Measurements from ENCODE around the gene HHIPL2. TPM values are rescaled to one million over a fixed set of nuclear protein-coding genes. Genes with fewer than 3 reads are reported as not detected.

Gene HHIPL2
- total RNA-seq, 1 donor: not detected

DNA sequence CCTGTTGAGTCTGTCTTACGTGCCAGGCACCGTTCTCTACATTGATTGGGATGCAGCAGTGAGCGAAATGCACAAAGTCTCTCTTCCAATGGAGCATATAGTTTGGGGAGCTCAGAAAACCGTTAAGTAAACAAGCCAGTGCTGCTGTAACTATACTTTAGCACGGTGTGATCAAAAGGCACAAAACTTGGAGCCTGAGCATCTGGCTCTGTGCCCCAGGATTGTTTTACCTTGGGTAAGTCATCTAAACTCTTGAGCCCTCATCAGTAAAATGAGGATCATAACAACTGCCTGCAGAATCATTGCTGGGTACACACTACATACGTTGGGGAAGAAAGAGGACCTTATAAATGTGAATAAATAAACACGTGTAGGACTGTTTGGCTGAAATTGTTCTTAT, 1.8 kb downstream of the HHIPL2 start:
- H3K4me3 ChIP-seq (ENCODE audit: low read depth, low read length): no peak overlapping the region
- TF ChIP-seq, protein P1, sequence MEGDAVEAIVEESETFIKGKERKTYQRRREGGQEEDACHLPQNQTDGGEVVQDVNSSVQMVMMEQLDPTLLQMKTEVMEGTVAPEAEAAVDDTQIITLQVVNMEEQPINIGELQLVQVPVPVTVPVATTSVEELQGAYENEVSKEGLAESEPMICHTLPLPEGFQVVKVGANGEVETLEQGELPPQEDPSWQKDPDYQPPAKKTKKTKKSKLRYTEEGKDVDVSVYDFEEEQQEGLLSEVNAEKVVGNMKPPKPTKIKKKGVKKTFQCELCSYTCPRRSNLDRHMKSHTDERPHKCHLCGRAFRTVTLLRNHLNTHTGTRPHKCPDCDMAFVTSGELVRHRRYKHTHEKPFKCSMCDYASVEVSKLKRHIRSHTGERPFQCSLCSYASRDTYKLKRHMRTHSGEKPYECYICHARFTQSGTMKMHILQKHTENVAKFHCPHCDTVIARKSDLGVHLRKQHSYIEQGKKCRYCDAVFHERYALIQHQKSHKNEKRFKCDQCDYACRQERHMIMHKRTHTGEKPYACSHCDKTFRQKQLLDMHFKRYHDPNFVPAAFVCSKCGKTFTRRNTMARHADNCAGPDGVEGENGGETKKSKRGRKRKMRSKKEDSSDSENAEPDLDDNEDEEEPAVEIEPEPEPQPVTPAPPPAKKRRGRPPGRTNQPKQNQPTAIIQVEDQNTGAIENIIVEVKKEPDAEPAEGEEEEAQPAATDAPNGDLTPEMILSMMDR (IDR thresholded peaks at IDR 0.05; ENCODE audit: insufficient read depth, low read depth, low read length): no peak

DNA sequence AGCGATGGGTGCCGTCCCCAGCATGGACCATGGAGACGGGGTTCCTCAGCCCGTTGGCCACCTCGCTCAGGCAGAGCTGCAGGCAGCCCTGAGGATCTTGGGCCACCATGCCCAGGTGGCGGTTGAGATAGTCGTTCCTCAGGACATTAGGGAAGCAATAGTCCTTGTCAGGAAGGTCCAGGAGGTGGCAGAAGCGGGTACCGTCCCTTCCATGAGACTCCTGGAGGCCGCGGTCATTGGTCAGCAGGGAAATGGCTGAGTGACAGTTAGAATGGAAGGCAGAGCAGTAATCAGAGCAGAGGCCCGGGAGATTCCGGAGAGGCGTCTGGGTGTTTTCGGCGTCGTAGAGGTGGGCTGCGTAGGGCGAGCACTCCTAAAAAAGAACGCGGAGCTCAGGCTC, 4.1 kb downstream of the HHIPL2 start:
- H3K4me3 ChIP-seq (ENCODE audit: low read depth, low read length): no peak overlapping the region
- TF ChIP-seq, protein P1 (IDR thresholded peaks at IDR 0.05; ENCODE audit: insufficient read depth, low read depth, low read length): no peak
- DNase-seq (ENCODE audit: low read depth): no peak

More for the DNA sequence above, 1.8 kb downstream of the HHIPL2 start:
- DNase-seq (ENCODE audit: low read depth): no peak

DNA sequence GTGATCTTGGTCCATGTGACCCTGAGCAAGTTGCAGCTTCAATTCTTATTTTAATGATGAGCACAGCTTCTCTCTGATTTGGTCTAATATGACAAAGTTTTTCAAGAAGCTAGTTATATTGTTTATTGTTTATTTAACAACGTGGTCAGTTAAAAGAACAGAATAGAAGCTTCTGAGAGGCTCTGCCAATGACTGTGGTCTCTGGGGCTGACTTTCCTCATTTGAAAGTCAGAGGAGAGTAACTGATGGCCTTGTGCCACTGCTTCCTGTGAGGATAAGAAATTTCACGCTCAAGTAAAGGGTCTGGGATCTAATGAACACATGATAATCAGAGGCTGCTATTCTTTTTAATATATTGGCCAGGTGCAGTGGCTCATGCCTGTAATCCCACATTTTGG, 7.3 kb downstream of the HHIPL2 start:
- no peak overlapping the region for H3K4me3 ChIP-seq (ENCODE audit: low read depth, low read length)
- TF ChIP-seq, protein P1 (IDR thresholded peaks at IDR 0.05; ENCODE audit: insufficient read depth, low read depth, low read length): no peak
- DNase-seq (ENCODE audit: low read depth): no peak

DNA sequence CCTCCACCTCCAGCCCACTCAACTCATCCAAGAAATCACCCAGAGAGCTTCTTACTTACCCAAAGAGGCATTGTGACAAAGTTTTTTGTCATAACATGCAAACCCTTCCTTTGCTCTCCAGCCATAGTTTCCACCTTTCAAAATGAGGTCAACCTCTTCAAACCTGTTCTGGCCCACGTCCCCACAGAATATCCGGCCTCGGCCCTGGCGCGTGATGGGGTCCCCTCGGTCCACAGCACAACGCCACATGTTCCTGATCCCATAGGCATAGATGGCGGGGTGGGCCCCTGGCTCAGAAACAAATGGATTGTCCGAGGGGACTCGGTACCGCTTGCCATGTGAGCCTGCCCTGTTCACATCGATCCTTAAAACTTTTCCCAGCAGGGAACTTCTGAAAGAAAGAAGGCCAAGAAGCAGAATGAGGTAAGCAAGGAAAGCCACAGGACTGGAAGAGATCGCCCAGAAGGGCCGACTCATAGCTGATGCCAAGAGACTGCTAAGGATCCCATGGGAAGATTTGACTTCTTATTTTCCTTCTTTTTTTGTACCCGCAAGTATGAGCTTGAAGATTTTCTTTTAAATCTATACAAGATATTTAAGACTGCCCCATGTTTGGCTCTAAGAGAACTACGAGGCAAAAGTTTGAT, 7.8 kb downstream of the HHIPL2 start:
- TF ChIP-seq, protein P1 (IDR thresholded peaks at IDR 0.05; ENCODE audit: insufficient read depth, low read depth, low read length): no peak
- H3K4me3 ChIP-seq (ENCODE audit: low read depth, low read length): no peak overlapping the region
- DNase-seq (ENCODE audit: low read depth): no peak

DNA sequence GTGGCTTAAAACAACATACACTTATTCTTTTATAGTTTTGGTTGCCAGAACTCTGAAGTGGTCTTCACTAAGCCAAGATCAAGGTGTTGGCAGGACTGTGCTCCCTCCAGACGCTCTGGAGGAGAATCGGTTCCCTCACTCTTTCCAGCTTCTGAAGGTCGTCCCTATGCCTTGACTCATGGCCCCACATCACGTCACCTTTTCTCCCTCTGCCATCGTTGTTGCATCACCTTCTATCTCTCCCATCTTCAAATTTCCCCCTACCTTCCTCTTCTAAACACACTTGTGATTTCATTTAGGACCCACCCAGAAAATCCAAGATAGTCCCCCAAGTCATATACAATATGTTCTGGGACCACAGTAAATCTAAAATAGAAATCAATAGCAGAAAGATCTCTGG, 12.4 kb downstream of the HHIPL2 start:
- no peak for DNase-seq (ENCODE audit: low read depth)
- no peak overlapping the region for H3K4me3 ChIP-seq (ENCODE audit: low read depth, low read length)
- TF ChIP-seq, protein P1 (IDR thresholded peaks at IDR 0.05; ENCODE audit: insufficient read depth, low read depth, low read length): no peak

DNA sequence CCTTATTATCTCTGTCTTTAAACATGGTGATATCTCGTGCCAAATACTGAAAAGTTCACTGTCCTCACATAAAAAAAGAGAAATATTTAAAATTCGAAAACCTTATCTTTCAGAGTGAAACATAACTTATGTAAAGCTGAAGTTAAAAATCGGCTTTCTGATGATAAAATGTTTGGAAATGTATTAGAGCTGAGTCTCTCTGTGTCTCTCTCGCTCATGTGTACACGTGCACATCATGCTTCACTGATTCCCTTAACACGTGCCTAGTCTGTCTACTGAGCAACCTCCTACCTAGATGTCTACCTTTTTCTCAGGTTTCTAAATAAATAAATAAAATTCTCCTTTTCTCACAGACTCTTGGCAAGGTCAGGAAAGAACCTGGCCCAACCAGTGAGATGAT, 17.1 kb downstream of the HHIPL2 start:
- TF ChIP-seq, protein P1 (IDR thresholded peaks at IDR 0.05; ENCODE audit: insufficient read depth, low read depth, low read length): no peak
- no peak for DNase-seq (ENCODE audit: low read depth)
- no peak overlapping the region for H3K4me3 ChIP-seq (ENCODE audit: low read depth, low read length)

DNA sequence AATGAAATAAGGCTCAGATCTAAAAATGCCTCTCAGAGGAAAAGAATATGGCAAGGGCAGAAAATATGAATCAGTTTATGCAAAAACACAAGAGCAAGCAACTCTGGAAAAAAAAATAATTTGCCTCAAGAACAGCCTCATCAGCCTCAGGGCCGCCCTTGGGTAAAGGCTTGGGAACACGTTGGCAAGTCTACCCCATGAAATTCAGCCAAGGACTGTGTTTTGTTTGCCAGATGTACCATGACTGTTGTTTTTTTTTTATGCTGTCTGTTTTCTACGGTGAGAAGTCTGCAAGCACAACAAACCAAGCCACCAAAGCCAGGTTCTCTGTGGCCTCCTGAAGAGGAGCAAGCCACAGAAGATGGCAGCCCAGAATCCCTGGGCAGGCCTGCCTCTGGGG, 18.0 kb downstream of the HHIPL2 start:
- no peak for DNase-seq (ENCODE audit: low read depth)
- H3K4me3 ChIP-seq (ENCODE audit: low read depth, low read length): no peak overlapping the region
- TF ChIP-seq, protein P1 (IDR thresholded peaks at IDR 0.05; ENCODE audit: insufficient read depth, low read depth, low read length): no peak

All from fibroblast of villous mesenchyme (primary cell).